ENCODE measurements around the gene LCMT2.
"Not testable (repeated sequence)": the region's sequence is repeated elsewhere in the genome, so short reads cannot be mapped to it uniquely, and the experiment has no call there.

Gene LCMT2

GRCh38 chr15:43314171-43314570 lies 16.2 kb downstream of the LCMT2 start:
- no peak for DNase-seq (ENCODE audit: low read depth in 2 of 2)

- DNase-seq (ENCODE audit: low read depth in 2 of 2), result no peak
These were observed 18.0 kb downstream of the LCMT2 start for GRCh38 chr15:43312378-43312777.

- no peak for DNase-seq (ENCODE audit: low read depth in 2 of 2)
These were observed 28.1 kb downstream of the LCMT2 start, which contains the start of gene TGM7 for GRCh38 chr15:43302205-43302817. TGM7 (minus strand) TSS chr15:43302255.

GRCh38 chr15:43299884-43300283 lies 30.5 kb downstream of the LCMT2 start:
- DNase-seq (ENCODE audit: low read depth in 2 of 2), result no peak

GRCh38 chr15:43299411-43299810 lies 31.0 kb downstream of the LCMT2 start:
- no peak for DNase-seq (ENCODE audit: low read depth in 2 of 2)

- no peak for DNase-seq (ENCODE audit: low read depth in 2 of 2)
These were observed 36.2 kb downstream of the LCMT2 start for GRCh38 chr15:43294091-43294706.

GRCh38 chr15:43293432-43293831 lies 36.9 kb downstream of the LCMT2 start:
- peak in 1 of 2 donors; percentile 3 for DNase-seq (ENCODE audit: low read depth in 2 of 2)

GRCh38 chr15:43292375-43293078 lies 37.8 kb downstream of the LCMT2 start:
- no peak for DNase-seq (ENCODE audit: low read depth in 2 of 2)

- not testable (repeated sequence) for DNase-seq (ENCODE audit: low read depth in 2 of 2)
These were observed 40.7 kb downstream of the LCMT2 start for GRCh38 chr15:43289656-43290055.

GRCh38 chr15:43287254-43287653 lies 43.1 kb downstream of the LCMT2 start:
- no peak for DNase-seq (ENCODE audit: low read depth in 2 of 2)

- DNase-seq (ENCODE audit: low read depth in 2 of 2), result no peak
These were observed 44.3 kb downstream of the LCMT2 start for GRCh38 chr15:43286074-43286473.

GRCh38 chr15:43285609-43286037 lies 44.8 kb downstream of the LCMT2 start:
- DNase-seq (ENCODE audit: low read depth in 2 of 2), result peak in 1 of 2 donors; percentile 51

- DNase-seq (ENCODE audit: low read depth in 2 of 2), result no peak
These were observed 46.8 kb downstream of the LCMT2 start for GRCh38 chr15:43283526-43283925.

- no peak for DNase-seq (ENCODE audit: low read depth in 2 of 2)
These were observed 48.3 kb downstream of the LCMT2 start for GRCh38 chr15:43281926-43282602.

GRCh38 chr15:43280996-43281395 lies 49.4 kb downstream of the LCMT2 start:
- DNase-seq (ENCODE audit: low read depth in 2 of 2), result no peak

- DNase-seq (ENCODE audit: low read depth in 2 of 2), result no peak
These were observed 50.9 kb downstream of the LCMT2 start for GRCh38 chr15:43279496-43279895.

- DNase-seq (ENCODE audit: low read depth in 2 of 2), result no peak
These were observed 51.5 kb downstream of the LCMT2 start for GRCh38 chr15:43278869-43279268.

GRCh38 chr15:43277901-43278300 lies 52.5 kb downstream of the LCMT2 start:
- no peak for DNase-seq (ENCODE audit: low read depth in 2 of 2)

GRCh38 chr15:43277231-43277823 lies 53.0 kb downstream of the LCMT2 start:
- no peak for DNase-seq (ENCODE audit: low read depth in 2 of 2)

GRCh38 chr15:43276563-43277200 lies 53.7 kb downstream of the LCMT2 start:
- no peak for DNase-seq (ENCODE audit: low read depth in 2 of 2)

- no peak for DNase-seq (ENCODE audit: low read depth in 2 of 2)
These were observed 54.4 kb downstream of the LCMT2 start for GRCh38 chr15:43275740-43276562.

Measured in stimulated activated CD4-positive, alpha-beta T cell treated with anti-CD3 and anti-CD28 coated beads, Interleukin-15, amount 100 ng/mL, for 48 hours (primary cell).